ENCODE data around the gene SLC35E3. TPM values are rescaled to one million over a fixed set of nuclear protein-coding genes. Genes with fewer than 3 reads are reported as not detected.

The SLC35E3 gene
- total and polyA plus RNA-seq, 12 donors: 2.7 to 23.1 (median 10.9) TPM

- Histone ChIP-seq H3K36me3 (replicated peaks in 1 of 2) (peaks cover 0 to 11% of the 10 kb centered on the region in 2 donors), H3K27ac (peak overlapping the region in 1 of 5 donors; percentile 21), H3K4me1 (replicated peaks in 1 of 2) (no peaks in the 10 kb centered on the region), H3K27me3 (no peaks in the 10 kb centered on the region), H3K4me3 (no peak overlapping the region), H3K9me3 (replicated peaks in 1 of 3) (no peaks in the 10 kb centered on the region)
- intact Hi-C loops (cut with DNase I): no loop called here
- 65 to 80% (median 75%) methylated on average over 8 of the region's 8 CpGs for WGBS, 4 donors
- peak in 6 of 7 donors; percentile 58 to 69 (median 64) for DNase-seq
- TF ChIP-seq CTCF (IDR thresholded peaks at IDR 0.05): no peak
- no peak for TF ChIP-seq POLR2A (IDR thresholded peaks at IDR 0.05)
Observed at GRCh38 chr12:68761901-68762630, 16.1 kb downstream of the SLC35E3 start.

- Histone ChIP-seq H3K36me3 (replicated peaks in 1 of 2) (peaks cover 0 to 11% of the 10 kb centered on the region in 2 donors), H3K27ac (peak overlapping the region in 1 of 5 donors; percentile 21), H3K9me3 (replicated peaks in 1 of 3) (no peaks in the 10 kb centered on the region), H3K4me3 (no peak overlapping the region), H3K4me1 (replicated peaks in 1 of 2) (no peaks in the 10 kb centered on the region), H3K27me3 (no peaks in the 10 kb centered on the region)
- no peak for TF ChIP-seq POLR2A (IDR thresholded peaks at IDR 0.05)
- no peak for TF ChIP-seq CTCF (IDR thresholded peaks at IDR 0.05)
- intact Hi-C loops (cut with DNase I): no loop called here
- no peak for DNase-seq
- WGBS, 4 donors: 85 to 95% (median 90%) methylated on average over 3 of the region's 3 CpGs
Observed at GRCh38 chr12:68762691-68763090, 16.7 kb downstream of the SLC35E3 start.

GRCh38 chr12:68765696-68766095 lies 19.7 kb downstream of the SLC35E3 start:
- H3K36me3 ChIP-seq (replicated peaks in 1 of 2): peaks cover 0 to 8% of the 10 kb centered on the region in 2 donors
- 91 to 97% (median 94%) methylated on average over 1 of the region's 1 CpG for WGBS, 4 donors
- intact Hi-C loops (cut with DNase I): no loop called here

GRCh38 chr12:68766646-68767045 lies 20.7 kb downstream of the SLC35E3 start:
- no peak overlapping the region for H3K4me3 ChIP-seq
- intact Hi-C loops (cut with DNase I): no loop called here
- no peaks in the 10 kb centered on the region for H3K27me3 ChIP-seq
- no peak for DNase-seq
- peaks cover 0 to 8% of the 10 kb centered on the region in 2 donors for H3K36me3 ChIP-seq (replicated peaks in 1 of 2)
- TF ChIP-seq POLR2A (IDR thresholded peaks at IDR 0.05): no peak
- no peak for TF ChIP-seq CTCF (IDR thresholded peaks at IDR 0.05)
- no peak overlapping the region for H3K27ac ChIP-seq
- WGBS, 4 donors: 92 to 100% (median 97%) methylated on average over 2 of the region's 2 CpGs
- H3K4me1 ChIP-seq (replicated peaks in 1 of 2): no peaks in the 10 kb centered on the region
- H3K9me3 ChIP-seq (replicated peaks in 1 of 3): no peaks in the 10 kb centered on the region

More at GRCh38 chr12:68765696-68766095, 19.7 kb downstream of the SLC35E3 start:
- Histone ChIP-seq H3K27me3 (no peaks in the 10 kb centered on the region), H3K9me3 (replicated peaks in 1 of 3) (no peaks in the 10 kb centered on the region), H3K4me1 (replicated peaks in 1 of 2) (no peaks in the 10 kb centered on the region), H3K27ac (no peak overlapping the region), H3K4me3 (no peak overlapping the region)
- DNase-seq: no peak
- TF ChIP-seq POLR2A (IDR thresholded peaks at IDR 0.05) (no peak), CTCF (IDR thresholded peaks at IDR 0.05) (no peak)
